Smooth muscle cell (in vitro differentiated cells): ENCODE measurements around the gene LIPI. TPM values are rescaled to one million over a fixed set of nuclear protein-coding genes. Genes with fewer than 3 reads are reported as not detected.

ENCODE experiments used
- DNase-seq: peaks from one replicate; lab custom pipeline; 2025; ENCODE audit not compliant: unreplicated experiment; lab: John Stamatoyannopoulos, UW
- H2AFZ ChIP-seq: fragments of 200-600 bp; sonication (generic); 2 replicates; pipeline ENCODE4 v1.6.0; 2016; ENCODE audit warnings: antibody characterized with exemption, low read depth, mild to moderate bottlenecking
- H3F3A ChIP-seq: fragments of 200-600 bp; sonication (generic); 2 replicates; pipeline ENCODE4 v1.6.0; 2017; ENCODE audit warnings: antibody characterized with exemption, low read depth
- H3K27ac ChIP-seq: fragments of 200-600 bp; sonication (generic); 2 replicates; pipeline ENCODE4 v1.5.1; 2016; ENCODE audit warnings: low read depth, mild to moderate bottlenecking
- H3K27me3 ChIP-seq: fragments of 200-600 bp; sonication (generic); 2 replicates; pipeline ENCODE4 v1.6.1; 2016; ENCODE audit warnings: low read depth, mild to moderate bottlenecking
- H3K36me3 ChIP-seq: fragments of 200-600 bp; sonication (generic); 2 replicates; pipeline ENCODE4 v1.5.1; 2016; ENCODE audit warnings: low read depth
- H3K4me1 ChIP-seq: fragments of 200-600 bp; sonication (generic); 2 replicates; pipeline ENCODE4 v1.5.1; 2016; ENCODE audit warnings: low read depth
- H3K4me2 ChIP-seq: fragments of 200-600 bp; sonication (generic); 2 replicates; pipeline ENCODE4 v1.6.0; 2016; ENCODE audit warnings: mild to moderate bottlenecking
- H3K4me3 ChIP-seq: fragments of 200-600 bp; sonication (generic); 2 replicates; pipeline ENCODE4 v1.5.1; 2016; ENCODE audit warnings: mild to moderate bottlenecking
- H3K79me2 ChIP-seq: fragments of 200-600 bp; sonication (generic); 2 replicates; pipeline ENCODE4 v1.6.0; 2016; ENCODE audit warnings: low read depth, mild to moderate bottlenecking
- H3K9ac ChIP-seq: fragments of 200-600 bp; sonication (generic); 2 replicates; pipeline ENCODE4 v1.6.0; 2016; ENCODE audit warnings: low read depth
- H3K9me3 ChIP-seq: fragments of 200-600 bp; sonication (generic); replicated peaks from 2 replicates; pipeline ENCODE4 v1.5.1; 2016; ENCODE audit warnings: low read depth
- H4K20me1 ChIP-seq: fragments of 200-600 bp; sonication (generic); 2 replicates; pipeline ENCODE4 v1.6.0; 2016; ENCODE audit warnings: low read depth
- WGBS: methylation state at CpG from one replicate; pipeline ENCODE4 v1.1.7; 2016; ENCODE audit warnings: low lambda C conversion rate; 5-methylcytosine and 5-hydroxymethylcytosine counted together
- polyA plus RNA-seq: library from polyadenylated mRNA; unstranded; fragments of >200 nt; fragmentation: Nextera tagmentation; extraction: Ambion mirVana; gene quantifications from 2 replicates; pipeline ENCODE4 v1.2.1, GENCODE V29; 2016
- total RNA-seq: library from RNA; depleted of rRNA; stranded (reverse); fragments of >200 nt; gene quantifications from 2 replicates; pipeline ENCODE4 v1.2.3, GENCODE V29; 2014
- TF ChIP-seq, protein P1 (sequence below): fragments of 200-600 bp; sonication (generic); IDR thresholded peaks from 2 replicates; pipeline ENCODE4 v1.5.1; 2017; ENCODE audit warnings: borderline replicate concordance, mild to moderate bottlenecking, antibody characterized with exemption; ENCODE audit not compliant: insufficient read depth, poor library complexity, severe bottlenecking

Gene LIPI
- total and polyA plus RNA-seq, 2 experiments from 2014 or later, result not detected

DNA sequence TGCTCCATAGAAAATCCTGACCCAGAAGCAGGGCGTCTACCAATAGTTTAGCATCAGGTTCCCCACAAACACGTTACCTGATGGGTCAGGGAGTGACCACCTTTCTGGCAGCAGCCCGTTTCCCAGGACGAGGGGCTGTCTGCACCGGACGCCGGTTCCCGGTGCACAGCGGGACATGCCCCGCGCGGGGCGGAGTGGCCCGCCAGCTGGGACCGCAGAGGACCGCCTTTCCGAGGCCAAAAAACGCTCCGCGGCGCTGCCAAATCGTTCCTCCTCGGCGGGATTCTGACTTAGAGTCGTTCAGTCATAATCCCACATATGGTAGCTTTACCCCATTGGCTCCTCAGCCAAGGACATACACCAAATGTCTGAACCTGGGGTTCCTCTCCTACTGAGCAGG lies 126.1 kb downstream of the LIPI start:
- 99% methylated on average over 25 of the region's 25 CpGs for whole genome bisulfite sequencing
- TF ChIP-seq, protein P1, sequence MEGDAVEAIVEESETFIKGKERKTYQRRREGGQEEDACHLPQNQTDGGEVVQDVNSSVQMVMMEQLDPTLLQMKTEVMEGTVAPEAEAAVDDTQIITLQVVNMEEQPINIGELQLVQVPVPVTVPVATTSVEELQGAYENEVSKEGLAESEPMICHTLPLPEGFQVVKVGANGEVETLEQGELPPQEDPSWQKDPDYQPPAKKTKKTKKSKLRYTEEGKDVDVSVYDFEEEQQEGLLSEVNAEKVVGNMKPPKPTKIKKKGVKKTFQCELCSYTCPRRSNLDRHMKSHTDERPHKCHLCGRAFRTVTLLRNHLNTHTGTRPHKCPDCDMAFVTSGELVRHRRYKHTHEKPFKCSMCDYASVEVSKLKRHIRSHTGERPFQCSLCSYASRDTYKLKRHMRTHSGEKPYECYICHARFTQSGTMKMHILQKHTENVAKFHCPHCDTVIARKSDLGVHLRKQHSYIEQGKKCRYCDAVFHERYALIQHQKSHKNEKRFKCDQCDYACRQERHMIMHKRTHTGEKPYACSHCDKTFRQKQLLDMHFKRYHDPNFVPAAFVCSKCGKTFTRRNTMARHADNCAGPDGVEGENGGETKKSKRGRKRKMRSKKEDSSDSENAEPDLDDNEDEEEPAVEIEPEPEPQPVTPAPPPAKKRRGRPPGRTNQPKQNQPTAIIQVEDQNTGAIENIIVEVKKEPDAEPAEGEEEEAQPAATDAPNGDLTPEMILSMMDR, result no peak
- H3K4me2 ChIP-seq, result no peak overlapping the region
- no peak overlapping the region for H3K9ac ChIP-seq
- H3K27ac ChIP-seq, result no peak overlapping the region
- no peak overlapping the region for H3K4me3 ChIP-seq
- no peaks in the 10 kb centered on the region for H3K4me1 ChIP-seq
- H3K27me3 ChIP-seq, result no peaks in the 10 kb centered on the region
- no peak overlapping the region for H2AFZ ChIP-seq
- H3K79me2 ChIP-seq, result no peaks in the 10 kb centered on the region
- no peaks in the 10 kb centered on the region for H3F3A ChIP-seq
- no peak for DNase-seq
- H3K9me3 ChIP-seq, result no peaks in the 10 kb centered on the region
- no peaks in the 10 kb centered on the region for H4K20me1 ChIP-seq
- no peaks in the 10 kb centered on the region for H3K36me3 ChIP-seq

DNA sequence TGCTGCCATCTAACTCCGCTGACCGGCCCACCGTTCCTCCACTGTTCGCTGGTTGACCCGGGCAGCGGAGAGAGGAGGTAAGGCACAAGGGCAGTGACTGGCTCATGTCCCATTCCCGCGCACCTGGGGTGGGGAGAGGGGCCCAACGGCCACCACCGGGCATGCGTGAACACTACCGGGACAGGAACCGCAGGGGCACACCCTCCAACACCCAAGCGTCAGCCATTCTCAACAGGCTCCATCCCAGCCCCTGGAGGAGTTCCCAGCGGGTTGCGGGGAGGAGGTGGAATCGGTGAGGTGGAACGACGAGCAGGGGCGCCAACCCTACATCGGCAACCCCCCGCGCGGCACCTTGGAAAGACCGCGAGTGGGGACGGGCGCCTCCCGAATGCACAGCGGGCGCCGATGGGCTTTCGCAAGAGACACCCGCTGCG lies 126.7 kb downstream of the LIPI start:
- H3K36me3 ChIP-seq, result no peaks in the 10 kb centered on the region
- H3K27ac ChIP-seq, result no peak overlapping the region
- 97% methylated on average over 21 of the region's 35 CpGs for WGBS
- no peaks in the 10 kb centered on the region for H4K20me1 ChIP-seq
- H2AFZ ChIP-seq, result no peak overlapping the region
- TF ChIP-seq, protein P1, result no peak
- no peak overlapping the region for H3K9ac ChIP-seq
- no peaks in the 10 kb centered on the region for H3K4me1 ChIP-seq
- H3K4me3 ChIP-seq, result no peak overlapping the region
- DNase-seq, result no peak
- no peaks in the 10 kb centered on the region for H3K79me2 ChIP-seq
- H3K27me3 ChIP-seq, result no peaks in the 10 kb centered on the region
- no peak overlapping the region for H3K4me2 ChIP-seq
- no peaks in the 10 kb centered on the region for H3F3A ChIP-seq
- no peaks in the 10 kb centered on the region for H3K9me3 ChIP-seq

DNA sequence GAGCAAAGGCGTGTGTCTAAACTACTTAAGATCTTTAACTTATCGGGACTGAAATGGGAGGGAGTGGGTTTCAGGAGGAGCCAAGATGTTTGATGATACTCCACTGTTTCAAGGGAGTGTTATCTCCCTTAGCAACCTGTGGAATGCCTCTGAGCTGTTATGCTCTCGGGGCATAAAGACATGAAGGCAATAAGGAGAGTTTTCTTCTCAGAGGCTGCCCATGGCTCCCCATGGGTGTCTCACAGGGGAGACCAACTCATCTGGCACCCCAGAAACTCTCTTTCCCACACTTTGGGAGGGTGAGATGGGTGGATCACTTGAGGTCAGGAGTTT lies 130.0 kb downstream of the LIPI start:
- TF ChIP-seq, protein P1, result no peak
- no peak overlapping the region for H3K4me2 ChIP-seq
- no peaks in the 10 kb centered on the region for H4K20me1 ChIP-seq
- DNase-seq, result no peak
- H3K79me2 ChIP-seq, result no peaks in the 10 kb centered on the region
- H3K4me1 ChIP-seq, result no peaks in the 10 kb centered on the region
- 79% methylated on average over 3 of the region's 3 CpGs for WGBS
- H3K9me3 ChIP-seq, result no peaks in the 10 kb centered on the region
- no peaks in the 10 kb centered on the region for H3K36me3 ChIP-seq
- H3K27ac ChIP-seq, result no peak overlapping the region
- H3K27me3 ChIP-seq, result no peaks in the 10 kb centered on the region
- no peak overlapping the region for H3K4me3 ChIP-seq
- H3K9ac ChIP-seq, result no peak overlapping the region
- H2AFZ ChIP-seq, result no peak overlapping the region
- no peaks in the 10 kb centered on the region for H3F3A ChIP-seq

DNA sequence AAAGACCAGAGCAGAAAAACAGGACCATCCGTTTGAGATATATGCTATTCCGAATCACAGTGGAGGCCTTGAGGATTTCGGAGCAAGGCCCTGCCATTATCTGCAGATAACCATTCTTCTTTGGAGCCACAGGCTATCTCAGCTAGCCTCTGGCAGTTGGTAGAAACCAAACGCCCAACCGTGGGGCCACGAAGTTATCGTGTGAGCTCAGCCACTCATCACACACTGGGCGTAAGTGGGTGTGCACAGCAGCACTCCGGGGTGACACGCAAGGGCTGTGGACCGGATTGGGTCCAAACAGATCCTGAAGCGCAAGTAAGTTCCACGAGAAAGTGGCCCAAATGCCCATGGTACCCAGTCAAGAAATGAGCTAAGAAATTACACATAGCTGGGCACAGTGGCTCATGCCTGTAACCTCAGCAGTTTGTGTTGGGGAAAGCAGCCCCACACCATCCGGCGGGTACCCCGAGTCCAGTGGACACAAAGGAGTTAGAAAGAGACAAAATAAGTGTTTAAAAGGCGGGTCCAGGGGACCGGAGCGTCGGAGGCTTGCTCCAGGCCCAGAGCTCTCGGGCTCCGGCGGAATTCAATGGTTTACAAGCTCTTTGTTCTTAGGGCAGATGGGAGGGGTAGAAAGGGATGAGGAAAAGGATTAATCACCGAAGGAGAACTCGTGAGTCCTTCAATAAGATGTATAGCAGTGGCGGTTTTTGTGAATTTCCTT lies 130.6 kb downstream of the LIPI start:
- Histone ChIP-seq H3K9me3 (no peaks in the 10 kb centered on the region), H3K4me2 (no peak overlapping the region), H3K79me2 (no peaks in the 10 kb centered on the region), H2AFZ (no peak overlapping the region), H3F3A (no peaks in the 10 kb centered on the region), H3K9ac (no peak overlapping the region), H3K4me3 (no peak overlapping the region), H3K27me3 (no peaks in the 10 kb centered on the region), H3K4me1 (no peaks in the 10 kb centered on the region), H3K27ac (no peak overlapping the region), H4K20me1 (no peaks in the 10 kb centered on the region), H3K36me3 (no peaks in the 10 kb centered on the region)
- WGBS, result 87% methylated on average over 26 of the region's 26 CpGs
- TF ChIP-seq, protein P1, result no peak
- DNase-seq, result no peak
